GM23248 (cell line): ENCODE data around the gene SCN3B. TPM values are rescaled to one million over a fixed set of nuclear protein-coding genes. Genes with fewer than 3 reads are reported as not detected.

Experiments
- DNase-seq: peaks from one replicate; pipeline ENCODE4 v3.0.0-alpha.2; 2015
- H2AFZ ChIP-seq: fragments of 200-600 bp; sonication (generic); 2 replicates; pipeline ENCODE4 v1.6.1; 2016; ENCODE audit warnings: antibody characterized with exemption
- H3F3A ChIP-seq: fragments of 200-600 bp; sonication (generic); 2 replicates; pipeline ENCODE4 v1.6.1; 2016; ENCODE audit warnings: mild to moderate bottlenecking, antibody characterized with exemption, mixed run types; ENCODE audit not compliant: insufficient read depth
- H3K27ac ChIP-seq: fragments of 200-600 bp; sonication (generic); 2 replicates; pipeline ENCODE4 v1.5.1; 2016; ENCODE audit warnings: mild to moderate bottlenecking
- H3K27me3 ChIP-seq: fragments of 200-600 bp; sonication (generic); replicated peaks from 2 replicates; pipeline ENCODE4 v1.6.1; 2016; ENCODE audit warnings: mild to moderate bottlenecking; ENCODE audit not compliant: insufficient read depth
- H3K36me3 ChIP-seq: fragments of 200-600 bp; sonication (generic); 2 replicates; pipeline ENCODE4 v1.6.1; 2016; ENCODE audit warnings: low read depth, mild to moderate bottlenecking
- H3K4me1 ChIP-seq: fragments of 200-600 bp; sonication (generic); 2 replicates; pipeline ENCODE4 v1.6.1; 2016; ENCODE audit warnings: mild to moderate bottlenecking; ENCODE audit not compliant: insufficient read depth
- H3K4me2 ChIP-seq: fragments of 200-600 bp; sonication (generic); one replicate; pipeline ENCODE4 v1.6.1; 2016; ENCODE audit warnings: mild to moderate bottlenecking; ENCODE audit not compliant: unreplicated experiment
- H3K4me3 ChIP-seq: fragments of 200-600 bp; sonication (generic); 2 replicates; pipeline ENCODE4 v1.5.1; 2016; ENCODE audit warnings: mild to moderate bottlenecking
- H3K79me2 ChIP-seq: fragments of 200-600 bp; sonication (generic); 2 replicates; pipeline ENCODE4 v1.6.1; 2016; ENCODE audit warnings: mild to moderate bottlenecking; ENCODE audit not compliant: insufficient read depth
- H3K9ac ChIP-seq: fragments of 200-600 bp; sonication (generic); 2 replicates; pipeline ENCODE4 v1.6.1; 2016; ENCODE audit warnings: mild to moderate bottlenecking
- H3K9me2 ChIP-seq: fragments of 200-600 bp; sonication (generic); 2 replicates; pipeline ENCODE4 v1.6.1; 2016; ENCODE audit warnings: mixed run types, mild to moderate bottlenecking, moderate library complexity; ENCODE audit not compliant: insufficient read depth
- H3K9me3 ChIP-seq: fragments of 200-600 bp; sonication (generic); one replicate; pipeline ENCODE4 v1.6.1; 2017; ENCODE audit warnings: low read depth
- H4K20me1 ChIP-seq: fragments of 200-600 bp; sonication (generic); 2 replicates; pipeline ENCODE4 v1.6.0; 2016; ENCODE audit not compliant: insufficient read depth
- EZH2 ChIP-seq: fragments of 200-600 bp; sonication (generic); IDR thresholded peaks from 2 replicates; pipeline ENCODE4 v1.6.1; 2018; ENCODE audit warnings: antibody characterized with exemption, mild to moderate bottlenecking; ENCODE audit not compliant: insufficient read depth, poor library complexity, severe bottlenecking
- EZH2phosphoT487 ChIP-seq: fragments of 200-600 bp; sonication (generic); IDR thresholded peaks from 2 replicates; pipeline ENCODE4 v1.6.1; 2018; ENCODE audit warnings: antibody characterized with exemption, moderate library complexity, mild to moderate bottlenecking, low read depth; ENCODE audit not compliant: insufficient read depth
- WGBS, 2 experiments: methylation state at CpG; one replicate each; pipeline ENCODE4 v1.1.6; 2015 to 2017; ENCODE audit warnings: low lambda C conversion rate in 2 of 2, low coverage in 1 of 2; ENCODE audit errors: missing lambda C conversion rate in 2 of 2; 5-methylcytosine and 5-hydroxymethylcytosine counted together
- in situ Hi-C: fragments of 300-500 bp; cut with MboI; formaldehyde crosslinking; loops from 2 replicates; pipeline ENCODE4 v1.15.0; 2020
- polyA plus RNA-seq: library from polyadenylated mRNA; unstranded; fragments of >200 nt; fragmentation: Nextera tagmentation; extraction: Ambion mirVana; gene quantifications from 2 replicates; pipeline ENCODE4 v1.2.1, GENCODE V29; 2016
- total RNA-seq: library from RNA; depleted of rRNA; stranded (reverse); fragments of >200 nt; shearing (Covaris generic); gene quantifications from 2 replicates; pipeline ENCODE4 v1.2.3, GENCODE V29; 2014

Gene SCN3B
- total and polyA plus RNA-seq, 2 experiments from 2014 or later, result 0.33 TPM; not detected in 1

DNA sequence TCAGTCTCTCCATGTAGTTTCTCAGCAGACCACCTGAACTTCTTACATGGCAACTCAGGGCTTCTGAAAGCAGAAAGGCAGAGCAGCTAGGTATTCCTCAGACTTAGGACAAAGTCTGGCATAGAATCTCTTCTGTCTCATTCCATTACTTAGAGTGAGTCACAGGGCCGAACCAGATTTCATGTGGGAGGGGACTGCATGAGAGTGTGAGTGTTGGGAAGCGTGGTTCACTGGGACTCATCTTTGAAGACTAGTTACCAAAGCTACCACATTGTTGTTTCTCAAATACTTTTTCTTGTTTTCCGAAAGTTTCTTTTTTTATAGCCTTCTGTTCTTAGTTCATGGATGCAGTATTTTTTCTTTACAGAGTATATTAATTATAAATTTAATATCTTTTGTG is 36.1 kb upstream of the SCN3B start:
- Histone ChIP-seq H3K79me2 (no peaks in the 10 kb centered on the region), H3K36me3 (no peaks in the 10 kb centered on the region), H3K4me2 (no peak overlapping the region), H3K9me2 (no peaks in the 10 kb centered on the region), H4K20me1 (no peaks in the 10 kb centered on the region), H3F3A (no peaks in the 10 kb centered on the region), H3K9ac (no peak overlapping the region), H3K27me3 (peaks cover 42% of the 10 kb centered on the region), H2AFZ (no peak overlapping the region), H3K4me3 (no peak overlapping the region), H3K9me3 (no peaks in the 10 kb centered on the region), H3K27ac (no peak overlapping the region), H3K4me1 (no peaks in the 10 kb centered on the region)
- in situ Hi-C loops, result no loop called here
- TF ChIP-seq EZH2phosphoT487 (no peak), EZH2 (no peak)
- 13 to 19% methylated on average over 3 of the region's 3 CpGs for WGBS, 2 experiments
- DNase-seq, result peak; percentile 90

DNA sequence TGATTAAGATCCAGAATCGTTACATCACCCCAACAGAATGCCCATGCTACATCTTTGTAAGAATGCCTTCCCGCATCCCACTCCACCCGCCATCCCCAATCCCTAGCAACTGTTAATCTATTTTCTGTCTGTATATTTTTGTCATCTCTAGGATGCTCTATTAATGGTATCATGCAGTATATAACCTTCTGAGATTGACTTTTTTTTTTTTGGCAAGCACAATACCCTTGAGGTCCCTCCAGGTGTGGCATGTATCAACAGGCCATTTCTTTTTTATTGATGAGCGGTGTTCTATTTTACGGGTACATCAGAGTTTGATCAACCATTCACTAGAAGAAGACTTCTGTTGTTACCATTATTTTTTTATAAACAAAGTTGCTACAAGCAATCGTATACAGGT is 30.2 kb upstream of the SCN3B start:
- Histone ChIP-seq H3K9ac (no peak overlapping the region), H3K79me2 (no peaks in the 10 kb centered on the region), H3K4me1 (no peaks in the 10 kb centered on the region), H3K9me2 (no peaks in the 10 kb centered on the region), H3K27me3 (peaks cover 60% of the 10 kb centered on the region), H2AFZ (no peak overlapping the region), H3K36me3 (no peaks in the 10 kb centered on the region), H3K4me2 (no peak overlapping the region), H3K4me3 (no peak overlapping the region), H3K27ac (no peak overlapping the region), H3F3A (no peaks in the 10 kb centered on the region), H3K9me3 (no peaks in the 10 kb centered on the region), H4K20me1 (no peaks in the 10 kb centered on the region)
- in situ Hi-C loops, result no loop called here
- TF ChIP-seq EZH2 (no peak), EZH2phosphoT487 (no peak)
- 74 to 84% methylated on average over 6 of the region's 6 CpGs for WGBS, 2 experiments
- no peak for DNase-seq

DNA sequence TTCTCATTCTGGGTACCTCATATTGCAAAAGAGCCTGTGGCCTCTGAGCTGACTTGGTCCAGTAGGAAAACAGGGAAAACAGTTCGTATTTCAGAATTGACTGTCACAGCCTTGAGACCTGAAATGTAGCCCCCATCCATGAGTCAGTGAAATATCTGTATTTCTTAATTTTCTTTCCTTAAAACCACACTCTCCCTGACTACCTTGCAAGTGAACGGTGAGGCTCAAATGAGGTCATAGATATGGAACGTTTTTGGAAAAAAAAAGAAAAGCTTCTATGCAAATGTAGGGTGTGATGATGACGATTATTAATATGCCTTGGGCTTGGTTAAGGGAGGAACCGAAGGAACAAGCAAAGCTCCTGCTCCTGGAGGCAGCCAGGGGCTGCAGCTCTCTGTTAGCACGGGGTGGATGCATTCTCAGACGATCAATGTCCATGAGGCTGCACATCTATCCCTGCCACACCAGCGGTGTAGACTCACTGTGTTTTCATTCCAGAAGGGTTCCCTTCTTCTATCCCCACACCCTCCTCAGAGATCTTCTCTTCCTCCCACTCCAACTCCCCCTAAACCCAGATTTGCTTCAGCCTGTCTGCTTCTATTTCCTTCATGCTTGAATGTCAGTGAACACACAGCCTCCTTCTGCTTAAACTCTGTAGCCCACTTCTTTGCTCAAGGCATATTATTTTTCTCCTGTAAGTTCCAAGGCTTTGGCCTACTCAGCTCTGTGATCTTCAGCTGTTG is 29.2 kb upstream of the SCN3B start:
- Histone ChIP-seq H3K9me3 (no peaks in the 10 kb centered on the region), H4K20me1 (no peaks in the 10 kb centered on the region), H2AFZ (no peak overlapping the region), H3K9ac (no peak overlapping the region), H3K9me2 (no peaks in the 10 kb centered on the region), H3K4me1 (no peaks in the 10 kb centered on the region), H3K4me3 (no peak overlapping the region), H3K4me2 (no peak overlapping the region), H3K27ac (no peak overlapping the region), H3K36me3 (no peaks in the 10 kb centered on the region), H3F3A (no peaks in the 10 kb centered on the region), H3K27me3 (peaks cover 57% of the 10 kb centered on the region), H3K79me2 (no peaks in the 10 kb centered on the region)
- in situ Hi-C loops, result no loop called here
- no peak for DNase-seq
- WGBS, 2 experiments, result 30 to 40% methylated on average over 8 of the region's 8 CpGs
- TF ChIP-seq EZH2 (no peak), EZH2phosphoT487 (no peak)

DNA sequence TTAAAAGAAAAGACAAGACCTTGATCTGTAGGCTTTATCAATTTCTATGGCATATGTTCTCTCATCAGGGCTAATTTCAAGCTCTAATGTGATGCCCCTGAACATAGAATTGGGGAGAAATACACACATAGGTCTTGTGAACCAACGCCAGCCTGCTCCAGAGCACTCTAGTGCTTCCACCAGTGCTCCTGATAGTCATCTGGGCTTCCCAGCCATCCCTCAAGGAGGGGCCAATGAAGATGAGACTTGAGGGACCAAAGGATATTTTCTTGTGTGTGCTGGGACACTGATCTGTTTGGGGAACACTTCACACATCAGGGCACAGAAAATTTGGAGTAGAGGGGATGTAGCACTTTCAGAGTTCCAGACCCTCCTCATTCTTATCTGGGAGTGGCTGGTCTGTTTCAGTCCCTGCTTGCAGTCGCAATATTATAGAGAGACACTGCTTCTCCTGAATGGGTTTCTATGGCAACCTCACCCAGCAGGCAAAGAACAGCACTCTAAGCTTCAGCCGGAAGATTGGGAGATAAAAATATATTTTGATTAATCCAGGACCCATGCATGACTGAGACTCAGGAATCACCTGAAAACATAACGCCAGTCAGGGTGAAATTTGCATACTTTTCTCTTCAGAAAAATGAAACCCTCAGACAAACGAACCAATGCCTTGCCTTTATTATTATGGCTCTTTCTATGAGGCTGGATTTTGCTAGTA is 28.4 kb upstream of the SCN3B start:
- no peak for DNase-seq
- WGBS, 2 experiments, result 6 to 8% methylated on average over 5 of the region's 5 CpGs
- TF ChIP-seq EZH2 (no peak), EZH2phosphoT487 (no peak)
- no peak overlapping the region for H3K4me3 ChIP-seq
- peaks cover 50% of the 10 kb centered on the region for H3K27me3 ChIP-seq
- H3K27ac ChIP-seq, result no peak overlapping the region
- no peaks in the 10 kb centered on the region for H3K4me1 ChIP-seq
- H3K9me2 ChIP-seq, result no peaks in the 10 kb centered on the region
- in situ Hi-C loops, result no loop called here
- H3K9ac ChIP-seq, result no peak overlapping the region
- H3K4me2 ChIP-seq, result no peak overlapping the region
- H3K36me3 ChIP-seq, result no peaks in the 10 kb centered on the region
- H4K20me1 ChIP-seq, result no peaks in the 10 kb centered on the region
- H3K9me3 ChIP-seq, result no peaks in the 10 kb centered on the region
- H2AFZ ChIP-seq, result no peak overlapping the region
- no peaks in the 10 kb centered on the region for H3F3A ChIP-seq
- no peaks in the 10 kb centered on the region for H3K79me2 ChIP-seq
